ENCODE measurements around the gene CSK. TPM values are rescaled to one million over a fixed set of nuclear protein-coding genes. Genes with fewer than 3 reads are reported as not detected.

The CSK gene
- total RNA-seq, 4 donors from 2014 or later, result 59.7 to 176 (median 73.4) TPM

GRCh38 chr15:74799856-74800558 is 18.1 kb downstream of the CSK start:
- intact Hi-C loops (cut with DNase I; ENCODE audit: low total_unique reads), result loop anchor here (2.0 kb wide), 1 partner anchor 29 kb away; no protein-coding TSS in a partner anchor
- WGBS, 2 donors (ENCODE audit: low coverage in 1 of 2), result 33% methylated on average over 18 of the region's 18 CpGs; no CpG with 5 or more reads in 1 of the 2 donors
- Histone ChIP-seq H3K27ac (peak overlapping the region; percentile 56 to 79 (median 66)), H3K36me3 (peaks cover 0 to 14% (median 6%) of the 10 kb centered on the region in 4 donors), H3K27me3 (no peaks in the 10 kb centered on the region), H3K4me1 (peaks cover 10 to 34% (median 19%) of the 10 kb centered on the region in 4 donors), H3K4me3 (no peak overlapping the region), H3K9me3 (no peaks in the 10 kb centered on the region)
- in situ Hi-C loops (cut with MboI; ENCODE audit: low pct_ligation_motif_present in 1 of 4, low pct_unique_long_range_greater_than_20kb in 1 of 4, low sequenced_read_pairs in 3 of 4), result no loop called here
- TF ChIP-seq CTCF (IDR thresholded peaks at IDR 0.05), result peak; percentile 97 to 99 (median 98)
- TF ChIP-seq POLR2AphosphoS5 (IDR thresholded peaks at IDR 0.05), result peak in 2 of 3 donors; percentile 45 to 53
- TF ChIP-seq EP300 (IDR thresholded peaks at IDR 0.05; ENCODE audit: low read depth), result no peak
- TF ChIP-seq POLR2A (IDR thresholded peaks at IDR 0.05), result no peak
- peak; percentile 91 for DNase-seq

- intact Hi-C loops (cut with DNase I; ENCODE audit: low total_unique reads) (loop anchor here (2.0 kb wide), 1 partner anchor 30 kb away; no protein-coding TSS in a partner anchor), in situ Hi-C loops (cut with MboI; ENCODE audit: low pct_ligation_motif_present in 1 of 4, low pct_unique_long_range_greater_than_20kb in 1 of 4, low sequenced_read_pairs in 3 of 4) (no loop called here)
- no peak for DNase-seq
- TF ChIP-seq POLR2A (IDR thresholded peaks at IDR 0.05) (no peak), CTCF (IDR thresholded peaks at IDR 0.05) (no peak), POLR2AphosphoS5 (IDR thresholded peaks at IDR 0.05) (no peak), EP300 (IDR thresholded peaks at IDR 0.05; ENCODE audit: low read depth) (no peak)
- Histone ChIP-seq H3K36me3 (peaks cover 0 to 14% (median 6%) of the 10 kb centered on the region in 4 donors), H3K9me3 (no peaks in the 10 kb centered on the region), H3K27ac (peak overlapping the region; percentile 17 to 79 (median 48)), H3K4me1 (peaks cover 10 to 34% (median 19%) of the 10 kb centered on the region in 4 donors), H3K4me3 (no peak overlapping the region), H3K27me3 (no peaks in the 10 kb centered on the region)
- 66% methylated on average over 18 of the region's 20 CpGs; no CpG with 5 or more reads in 1 of the 2 donors for WGBS, 2 donors (ENCODE audit: low coverage in 1 of 2)
Observed at GRCh38 chr15:74800559-74801094, 18.7 kb downstream of the CSK start.

- Histone ChIP-seq H3K4me3 (no peak overlapping the region), H3K27ac (no peak overlapping the region), H3K4me1 (peaks cover 10 to 34% (median 19%) of the 10 kb centered on the region in 4 donors), H3K27me3 (no peaks in the 10 kb centered on the region), H3K36me3 (peaks cover 0 to 14% (median 6%) of the 10 kb centered on the region in 4 donors), H3K9me3 (no peaks in the 10 kb centered on the region)
- 69 to 89% methylated on average over 2 to 18 of the region's 18 CpGs for WGBS, 2 donors (ENCODE audit: low coverage in 1 of 2)
- DNase-seq, result no peak
- no peak for TF ChIP-seq EP300 (IDR thresholded peaks at IDR 0.05; ENCODE audit: low read depth)
- TF ChIP-seq POLR2AphosphoS5 (IDR thresholded peaks at IDR 0.05), result no peak
- TF ChIP-seq POLR2A (IDR thresholded peaks at IDR 0.05), result no peak
- no peak for TF ChIP-seq CTCF (IDR thresholded peaks at IDR 0.05)
- in situ Hi-C loops (cut with MboI; ENCODE audit: low pct_ligation_motif_present in 1 of 4, low pct_unique_long_range_greater_than_20kb in 1 of 4, low sequenced_read_pairs in 3 of 4), result no loop called here
- intact Hi-C loops (cut with DNase I; ENCODE audit: low total_unique reads), result loop anchor here (2.0 kb wide), 1 partner anchor 31 kb away; no protein-coding TSS in a partner anchor
Observed at GRCh38 chr15:74801311-74801997, 19.6 kb downstream of the CSK start.

GRCh38 chr15:74802290-74802689 is 20.4 kb downstream of the CSK start:
- H3K27ac ChIP-seq, result no peak overlapping the region
- in situ Hi-C loops (cut with MboI; ENCODE audit: low pct_ligation_motif_present in 1 of 4, low pct_unique_long_range_greater_than_20kb in 1 of 4, low sequenced_read_pairs in 3 of 4), result no loop called here
- TF ChIP-seq EP300 (IDR thresholded peaks at IDR 0.05; ENCODE audit: low read depth) (no peak), CTCF (IDR thresholded peaks at IDR 0.05) (no peak), POLR2AphosphoS5 (IDR thresholded peaks at IDR 0.05) (no peak), POLR2A (IDR thresholded peaks at IDR 0.05) (no peak)
- peaks cover 12 to 39% (median 20%) of the 10 kb centered on the region in 4 donors for H3K4me1 ChIP-seq
- intact Hi-C loops (cut with DNase I; ENCODE audit: low total_unique reads), result no loop called here
- no peaks in the 10 kb centered on the region for H3K9me3 ChIP-seq
- H3K27me3 ChIP-seq, result no peaks in the 10 kb centered on the region
- H3K4me3 ChIP-seq, result no peak overlapping the region
- no peak for DNase-seq
- 89% methylated on average over 18 of the region's 20 CpGs; no CpG with 5 or more reads in 1 of the 2 donors for WGBS, 2 donors (ENCODE audit: low coverage in 1 of 2)
- H3K36me3 ChIP-seq, result peaks cover 0 to 14% (median 6%) of the 10 kb centered on the region in 4 donors

All from transverse colon (tissue), 4 donors.